GM06990 (cell line): ENCODE measurements around the gene WASHC4.

Experiments
- DNase-seq: peaks from one replicate; pipeline ENCODE4 v3.0.0-alpha.2; 2011; ENCODE audit not compliant: insufficient read length; ENCODE audit errors: extremely low read depth
- H3K27me3 ChIP-seq: replicated peaks from 2 replicates; pipeline ENCODE4 v1.6.0; 2011; ENCODE audit warnings: low read length; ENCODE audit not compliant: control insufficient read depth, insufficient read depth
- H3K36me3 ChIP-seq: 2 replicates; pipeline ENCODE4 v1.5.1; 2011; ENCODE audit warnings: low read length; ENCODE audit not compliant: control insufficient read depth, insufficient read depth
- H3K4me3 ChIP-seq: replicated peaks from 2 replicates; pipeline ENCODE4 v1.5.1; 2011; ENCODE audit warnings: low read depth, mild to moderate bottlenecking, control low read depth, low read length
- CTCF ChIP-seq: IDR thresholded peaks from 2 replicates; pipeline ENCODE4 v1.5.1; 2011; ENCODE audit warnings: low read length, control low read depth, mild to moderate bottlenecking, inconsistent platforms; ENCODE audit not compliant: insufficient read depth, poor library complexity, severe bottlenecking

Gene WASHC4

GRCh38 chr12:105162174-105162573, 54.6 kb downstream of the WASHC4 start:
- no peak for DNase-seq
- no peaks in the 10 kb centered on the region for H3K27me3 ChIP-seq
- peaks cover 5% of the 10 kb centered on the region for H3K36me3 ChIP-seq
- no peak overlapping the region for H3K4me3 ChIP-seq
- no peak for TF ChIP-seq CTCF

DNA sequence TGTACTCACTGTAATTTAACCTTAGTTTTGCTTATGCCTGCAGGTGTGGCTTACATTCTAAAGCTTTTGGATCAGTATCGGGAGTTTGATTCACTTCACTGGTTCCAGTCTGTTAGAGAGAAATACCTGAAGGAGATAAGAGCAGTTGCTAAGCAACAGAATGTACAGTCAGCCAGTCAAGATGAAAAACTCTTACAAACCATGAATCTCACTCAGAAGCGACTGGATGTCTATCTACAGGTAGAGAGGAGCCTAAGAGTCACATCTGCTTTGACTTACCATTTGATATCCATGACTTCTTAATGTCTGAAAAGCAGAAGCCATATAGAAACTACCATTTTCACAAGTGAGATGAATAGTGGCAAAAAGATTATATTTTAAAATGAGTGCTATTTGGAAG, 56.5 kb downstream of the WASHC4 start:
- no peaks in the 10 kb centered on the region for H3K27me3 ChIP-seq
- H3K36me3 ChIP-seq = peaks cover 5% of the 10 kb centered on the region
- no peak for DNase-seq
- no peak overlapping the region for H3K4me3 ChIP-seq
- TF ChIP-seq CTCF = no peak

- H3K27me3 ChIP-seq = no peaks in the 10 kb centered on the region
- peaks cover 4% of the 10 kb centered on the region for H3K36me3 ChIP-seq
- no peak for DNase-seq
- no peak for TF ChIP-seq CTCF
- H3K4me3 ChIP-seq = no peak overlapping the region
Observed at GRCh38 chr12:105166736-105167135, 59.2 kb downstream of the WASHC4 start.

GRCh38 chr12:105167346-105167745, 59.8 kb downstream of the WASHC4 start:
- DNase-seq = no peak
- TF ChIP-seq CTCF = no peak
- H3K36me3 ChIP-seq = peaks cover 4% of the 10 kb centered on the region

GRCh38 chr12:105168006-105168405, 60.5 kb downstream of the WASHC4 start:
- no peak overlapping the region for H3K4me3 ChIP-seq
- peaks cover 4% of the 10 kb centered on the region for H3K36me3 ChIP-seq
- H3K27me3 ChIP-seq = no peaks in the 10 kb centered on the region
- TF ChIP-seq CTCF = no peak
- no peak for DNase-seq

More at GRCh38 chr12:105167346-105167745, 59.8 kb downstream of the WASHC4 start:
- H3K27me3 ChIP-seq = no peaks in the 10 kb centered on the region
- no peak overlapping the region for H3K4me3 ChIP-seq

- DNase-seq = no peak
- Histone ChIP-seq H3K4me3 (no peak overlapping the region), H3K36me3 (no peaks in the 10 kb centered on the region; the same call in none of the 2 replicates), H3K27me3 (no peaks in the 10 kb centered on the region)
- no peak for TF ChIP-seq CTCF
Observed at GRCh38 chr12:105170139-105170538, 62.6 kb downstream of the WASHC4 start.
